Measurements from ENCODE around the gene NAT8L.

Gene NAT8L

GRCh38 chr4:2071252-2071911 is 12.3 kb downstream of the NAT8L start:
- Histone ChIP-seq H3K4me1 (ENCODE audit: control insufficient read depth, insufficient read depth, low read length) (no peaks in the 10 kb centered on the region), H3K36me3 (ENCODE audit: control insufficient read depth in 2 of 2, insufficient read depth in 2 of 2, low read length in 2 of 2) (no peaks in the 10 kb centered on the region), H3K27ac (ENCODE audit: low read length) (no peak overlapping the region), H3K4me3 (ENCODE audit: low read length in 2 of 2) (no peak overlapping the region), H3K9me3 (ENCODE audit: control insufficient read depth in 2 of 2, low read length in 2 of 2) (no peaks in the 10 kb centered on the region), H3K27me3 (ENCODE audit: control insufficient read depth in 1 of 2, insufficient read depth in 2 of 2, low read length in 2 of 2) (peaks cover 2 to 5% of the 10 kb centered on the region in 2 donors), H3K9ac (ENCODE audit: low read length in 2 of 2) (no peak overlapping the region)

- Histone ChIP-seq H3K36me3 (ENCODE audit: control insufficient read depth in 2 of 2, insufficient read depth in 2 of 2, low read length in 2 of 2) (no peaks in the 10 kb centered on the region), H3K27ac (ENCODE audit: low read length) (no peak overlapping the region), H3K27me3 (ENCODE audit: control insufficient read depth in 1 of 2, insufficient read depth in 2 of 2, low read length in 2 of 2) (peaks cover under 1 to 5% of the 10 kb centered on the region in 2 donors), H3K4me1 (ENCODE audit: control insufficient read depth, insufficient read depth, low read length) (no peaks in the 10 kb centered on the region), H3K4me3 (ENCODE audit: low read length in 2 of 2) (no peak overlapping the region), H3K9ac (ENCODE audit: low read length in 2 of 2) (no peak overlapping the region), H3K9me3 (ENCODE audit: control insufficient read depth in 2 of 2, low read length in 2 of 2) (no peaks in the 10 kb centered on the region)
These were observed 13.1 kb downstream of the NAT8L start for GRCh38 chr4:2071912-2072867.

- Histone ChIP-seq H3K36me3 (ENCODE audit: control insufficient read depth in 2 of 2, insufficient read depth in 2 of 2, low read length in 2 of 2) (no peaks in the 10 kb centered on the region), H3K4me1 (ENCODE audit: control insufficient read depth, insufficient read depth, low read length) (no peaks in the 10 kb centered on the region), H3K9ac (ENCODE audit: low read length in 2 of 2) (no peak overlapping the region), H3K27ac (ENCODE audit: low read length) (no peak overlapping the region), H3K9me3 (ENCODE audit: control insufficient read depth in 2 of 2, low read length in 2 of 2) (no peaks in the 10 kb centered on the region), H3K27me3 (ENCODE audit: control insufficient read depth in 1 of 2, insufficient read depth in 2 of 2, low read length in 2 of 2) (peaks cover 0 to 5% of the 10 kb centered on the region in 2 donors), H3K4me3 (ENCODE audit: low read length in 2 of 2) (no peak overlapping the region)
These were observed 14.1 kb downstream of the NAT8L start for GRCh38 chr4:2072971-2073807.

- H3K27ac ChIP-seq (ENCODE audit: low read length): no peak overlapping the region
- no peaks in the 10 kb centered on the region for H3K4me1 ChIP-seq (ENCODE audit: control insufficient read depth, insufficient read depth, low read length)
- H3K27me3 ChIP-seq (ENCODE audit: control insufficient read depth in 1 of 2, insufficient read depth in 2 of 2, low read length in 2 of 2): peaks cover 0 to 2% of the 10 kb centered on the region in 2 donors
These were observed 14.8 kb downstream of the NAT8L start for GRCh38 chr4:2073808-2074481.

GRCh38 chr4:2074588-2074987 is 15.5 kb downstream of the NAT8L start:
- no peaks in the 10 kb centered on the region for H3K9me3 ChIP-seq (ENCODE audit: control insufficient read depth in 2 of 2, low read length in 2 of 2)
- no peaks in the 10 kb centered on the region for H3K27me3 ChIP-seq (ENCODE audit: control insufficient read depth in 1 of 2, insufficient read depth in 2 of 2, low read length in 2 of 2)
- H3K4me1 ChIP-seq (ENCODE audit: control insufficient read depth, insufficient read depth, low read length): no peaks in the 10 kb centered on the region
- H3K36me3 ChIP-seq (ENCODE audit: control insufficient read depth in 2 of 2, insufficient read depth in 2 of 2, low read length in 2 of 2): no peaks in the 10 kb centered on the region
- H3K27ac ChIP-seq (ENCODE audit: low read length): no peak overlapping the region
- H3K4me3 ChIP-seq (ENCODE audit: low read length in 2 of 2): no peak overlapping the region
- no peak overlapping the region for H3K9ac ChIP-seq (ENCODE audit: low read length in 2 of 2)

More at GRCh38 chr4:2073808-2074481, 14.8 kb downstream of the NAT8L start:
- H3K4me3 ChIP-seq (ENCODE audit: low read length in 2 of 2): no peak overlapping the region
- H3K9me3 ChIP-seq (ENCODE audit: control insufficient read depth in 2 of 2, low read length in 2 of 2): no peaks in the 10 kb centered on the region
- no peak overlapping the region for H3K9ac ChIP-seq (ENCODE audit: low read length in 2 of 2)
- H3K36me3 ChIP-seq (ENCODE audit: control insufficient read depth in 2 of 2, insufficient read depth in 2 of 2, low read length in 2 of 2): no peaks in the 10 kb centered on the region

- H3K4me3 ChIP-seq (ENCODE audit: low read length in 2 of 2): no peak overlapping the region
- H3K4me1 ChIP-seq (ENCODE audit: control insufficient read depth, insufficient read depth, low read length): no peaks in the 10 kb centered on the region
- H3K27me3 ChIP-seq (ENCODE audit: control insufficient read depth in 1 of 2, insufficient read depth in 2 of 2, low read length in 2 of 2): no peaks in the 10 kb centered on the region
- no peaks in the 10 kb centered on the region for H3K36me3 ChIP-seq (ENCODE audit: control insufficient read depth in 2 of 2, insufficient read depth in 2 of 2, low read length in 2 of 2)
- no peak overlapping the region for H3K9ac ChIP-seq (ENCODE audit: low read length in 2 of 2)
- no peak overlapping the region for H3K27ac ChIP-seq (ENCODE audit: low read length)
- no peaks in the 10 kb centered on the region for H3K9me3 ChIP-seq (ENCODE audit: control insufficient read depth in 2 of 2, low read length in 2 of 2)
These were observed 16.3 kb downstream of the NAT8L start for GRCh38 chr4:2075171-2075986.

- Histone ChIP-seq H3K27me3 (ENCODE audit: control insufficient read depth in 1 of 2, insufficient read depth in 2 of 2, low read length in 2 of 2) (no peaks in the 10 kb centered on the region), H3K9ac (ENCODE audit: low read length in 2 of 2) (no peak overlapping the region), H3K4me1 (ENCODE audit: control insufficient read depth, insufficient read depth, low read length) (no peaks in the 10 kb centered on the region), H3K27ac (ENCODE audit: low read length) (no peak overlapping the region), H3K36me3 (ENCODE audit: control insufficient read depth in 2 of 2, insufficient read depth in 2 of 2, low read length in 2 of 2) (no peaks in the 10 kb centered on the region), H3K9me3 (ENCODE audit: control insufficient read depth in 2 of 2, low read length in 2 of 2) (no peaks in the 10 kb centered on the region), H3K4me3 (ENCODE audit: low read length in 2 of 2) (no peak overlapping the region)
These were observed 17.1 kb downstream of the NAT8L start for GRCh38 chr4:2075987-2076907.

GRCh38 chr4:2076908-2077536 is 17.9 kb downstream of the NAT8L start:
- Histone ChIP-seq H3K4me1 (ENCODE audit: control insufficient read depth, insufficient read depth, low read length) (no peaks in the 10 kb centered on the region), H3K4me3 (ENCODE audit: low read length in 2 of 2) (no peak overlapping the region), H3K36me3 (ENCODE audit: control insufficient read depth in 2 of 2, insufficient read depth in 2 of 2, low read length in 2 of 2) (no peaks in the 10 kb centered on the region), H3K27me3 (ENCODE audit: control insufficient read depth in 1 of 2, insufficient read depth in 2 of 2, low read length in 2 of 2) (no peaks in the 10 kb centered on the region), H3K27ac (ENCODE audit: low read length) (no peak overlapping the region), H3K9ac (ENCODE audit: low read length in 2 of 2) (no peak overlapping the region), H3K9me3 (ENCODE audit: control insufficient read depth in 2 of 2, low read length in 2 of 2) (no peaks in the 10 kb centered on the region)

All from stomach smooth muscle (tissue), 2 donors.